GM18502 (cell line): Measurements from ENCODE around the gene RYR3.

Experiments used
- ATAC-seq: cut with Tn5 transposase; IDR thresholded peaks from one replicate; pipeline ENCODE4 v1.9.1; 2021; ENCODE audit warnings: mild to moderate bottlenecking; ENCODE audit not compliant: unreplicated experiment, poor library complexity

RYR3 gene

DNA sequence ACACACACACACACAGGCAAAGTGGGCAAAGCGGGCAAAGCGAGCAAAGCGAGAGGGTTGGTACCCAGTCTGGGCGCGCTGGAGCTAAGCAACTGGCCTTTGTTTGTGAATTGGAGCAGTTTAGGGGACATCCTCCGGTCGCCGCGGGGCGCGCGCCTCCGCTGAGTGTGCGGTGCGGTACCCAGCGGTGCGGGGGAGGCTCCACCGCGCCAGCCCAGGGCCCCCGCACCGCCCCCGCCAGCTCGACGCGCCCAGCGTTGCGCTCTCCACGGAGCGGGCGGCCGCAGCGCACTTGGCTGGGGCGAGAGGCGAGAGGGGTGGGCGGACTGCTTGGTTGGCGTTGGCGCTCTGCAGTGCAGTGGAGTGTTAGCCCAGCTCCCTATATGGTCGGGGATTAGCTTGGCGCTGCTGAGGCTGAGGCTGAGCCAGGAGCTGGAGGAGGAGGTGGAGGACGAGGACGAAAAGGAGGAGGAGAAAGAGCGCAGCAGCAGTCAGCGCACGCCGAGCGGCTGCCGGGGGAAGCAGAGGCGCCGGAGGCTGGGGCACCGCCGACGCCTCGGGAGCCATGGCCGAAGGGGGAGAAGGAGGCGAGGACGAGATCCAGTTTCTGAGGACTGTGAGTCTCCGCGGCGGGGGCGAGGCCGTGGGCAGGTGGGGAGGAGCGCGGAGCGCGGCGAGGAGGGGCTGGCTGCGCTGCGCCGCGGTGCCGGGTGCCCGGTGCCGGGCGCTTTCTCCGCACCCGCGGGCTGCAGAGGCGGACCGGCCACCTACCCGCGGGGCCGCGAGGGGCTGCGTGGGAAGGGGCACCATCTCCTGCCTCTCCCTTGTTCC is at the start of gene RYR3:
Gene RYR3 (plus strand): TSS at position 487 of the 831 bp plus-strand sequence. CDS start 79 bp downstream, at position 566.
- ATAC-seq = no peak

DNA sequence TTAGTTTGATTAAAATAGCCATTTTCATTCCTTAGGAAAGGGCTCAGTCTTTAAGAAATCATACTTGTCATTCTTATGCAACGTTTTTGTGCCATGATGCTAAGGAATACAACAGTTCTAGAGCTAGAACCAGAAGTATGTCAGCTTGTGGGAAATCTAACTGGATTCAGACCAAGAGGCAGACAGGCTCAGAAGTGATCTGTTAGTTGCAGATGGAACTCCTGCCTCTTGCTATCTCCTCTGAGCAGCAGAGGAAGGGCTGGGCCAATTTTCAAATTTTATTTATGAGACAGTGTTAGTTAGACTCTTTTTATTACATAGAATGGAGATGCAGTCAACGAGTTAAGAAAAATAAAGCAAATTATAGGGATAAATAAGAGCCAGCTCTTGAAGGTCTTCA is 48.5 kb upstream of the RYR3 start:
- no peak for ATAC-seq

DNA sequence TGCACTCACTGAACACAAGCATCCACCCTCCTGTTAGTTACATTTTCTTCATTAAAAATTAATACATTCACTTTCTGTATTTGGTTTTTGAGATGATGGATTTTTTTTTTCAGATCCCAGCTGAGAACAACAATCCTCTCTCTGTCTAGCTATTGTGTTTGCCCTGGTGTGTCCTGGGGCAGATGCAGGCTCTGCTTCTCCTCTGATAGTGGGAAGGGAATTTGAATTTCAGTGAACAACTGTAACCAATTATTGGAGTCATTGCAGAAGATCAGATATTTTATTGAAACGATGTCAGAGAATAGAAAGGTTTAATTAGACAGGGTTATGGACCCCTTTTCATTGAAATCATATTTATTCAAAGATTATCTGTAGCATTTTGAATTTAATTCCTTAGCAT is 33.1 kb upstream of the RYR3 start:
- no peak for ATAC-seq

DNA sequence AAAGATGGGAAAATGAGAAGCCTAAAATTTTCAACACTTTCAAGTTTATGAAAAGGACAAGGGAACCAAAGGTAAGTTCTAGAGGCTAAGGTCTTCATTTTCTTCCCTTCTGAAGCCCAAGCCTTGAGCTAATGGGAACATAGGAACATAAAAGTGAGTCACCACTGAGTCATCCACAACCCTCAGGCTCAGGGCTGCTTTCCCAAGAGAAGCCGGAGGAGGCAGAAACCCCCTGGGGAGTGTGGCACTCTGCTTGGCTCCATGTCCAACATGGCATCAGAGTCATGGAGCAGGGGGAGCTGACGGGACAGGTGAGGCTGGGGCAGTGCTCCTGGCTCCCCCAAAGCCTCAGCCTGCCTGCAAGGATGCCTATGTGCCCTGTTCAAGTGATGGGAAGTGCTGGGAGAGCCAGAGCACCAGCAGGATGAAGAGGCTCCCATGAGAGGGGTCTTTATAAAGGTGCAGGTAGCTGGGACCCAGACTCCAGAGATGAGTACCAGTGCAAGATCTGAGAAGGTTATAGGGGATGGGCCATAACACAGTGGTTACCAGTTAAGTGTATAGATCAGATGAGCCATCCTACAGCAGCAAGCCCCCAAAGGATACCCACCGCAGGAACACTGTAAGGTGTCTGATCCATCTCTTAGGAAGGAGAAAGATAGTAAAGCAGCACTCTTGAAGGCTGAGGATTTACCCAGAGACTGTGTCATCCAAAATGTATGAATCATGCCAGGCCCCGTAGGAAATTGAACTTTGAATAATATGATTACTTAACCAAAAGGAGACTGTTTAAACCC is 31.8 kb upstream of the RYR3 start:
- ATAC-seq = no peak

DNA sequence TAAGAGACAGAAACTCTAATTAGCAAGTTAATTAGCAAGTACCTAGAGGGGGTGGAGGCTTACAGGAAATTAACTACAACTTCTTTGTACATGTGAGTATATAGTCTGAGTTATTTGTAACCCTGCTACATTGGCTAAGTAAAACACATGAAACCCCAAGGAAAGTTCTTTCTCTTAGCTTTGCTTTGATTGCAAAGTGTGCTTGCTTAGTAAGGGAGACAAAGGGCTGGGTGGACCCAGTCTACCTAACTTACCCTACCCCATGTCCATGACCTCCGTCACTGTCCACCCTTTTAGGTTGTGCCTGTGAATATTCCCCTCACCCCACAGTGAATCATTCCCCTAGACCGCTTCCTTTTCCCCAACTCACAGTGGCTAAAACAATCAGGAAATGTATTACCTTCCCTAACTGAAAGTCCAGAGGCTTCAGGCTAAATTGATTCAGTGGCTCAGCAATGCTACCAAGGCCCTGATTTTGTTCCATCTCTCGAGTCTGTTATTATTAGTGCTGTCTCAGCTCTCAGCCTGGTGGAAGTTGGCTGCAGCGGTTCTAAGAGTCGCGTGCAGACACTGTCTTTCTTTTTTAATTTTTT is 31.1 kb upstream of the RYR3 start:
- no peak for ATAC-seq

DNA sequence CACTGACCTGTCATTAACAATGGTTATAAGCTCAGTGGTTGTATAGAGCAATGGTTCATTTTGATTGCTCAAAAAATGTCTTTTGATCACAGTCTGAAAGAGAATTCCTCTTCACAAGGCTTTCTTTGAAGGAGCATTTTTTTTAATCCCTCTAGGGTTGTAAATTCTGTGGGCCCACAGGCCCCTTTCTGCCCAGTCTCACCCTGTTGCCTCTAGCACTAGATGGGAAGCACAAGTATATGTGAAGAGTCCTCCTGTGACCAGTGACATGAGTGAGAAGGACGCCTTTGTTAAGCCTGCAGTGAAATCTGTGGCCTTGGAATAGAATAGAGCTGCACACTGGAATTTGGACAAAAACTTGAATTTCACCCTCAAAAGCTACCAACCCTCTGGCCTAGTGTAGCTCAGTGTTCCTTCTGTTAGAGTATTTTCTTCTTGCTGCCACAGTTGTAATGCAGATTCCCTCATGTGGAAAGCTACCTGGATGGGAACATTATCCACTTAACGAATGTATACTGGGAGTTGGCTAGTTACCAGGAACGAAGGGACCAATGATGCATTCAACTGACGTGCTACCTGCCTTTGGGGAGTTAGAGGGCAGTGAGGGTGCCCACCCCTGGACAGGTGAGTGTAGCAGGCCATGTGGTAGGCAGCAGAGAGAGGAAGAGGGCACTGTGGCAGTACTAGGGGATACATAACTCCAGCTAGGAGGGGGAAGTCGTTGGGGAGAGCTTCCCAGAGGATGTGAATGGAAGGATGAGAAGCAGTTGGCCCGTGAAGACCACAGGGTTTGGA is 28.3 kb upstream of the RYR3 start:
- ATAC-seq = no peak

DNA sequence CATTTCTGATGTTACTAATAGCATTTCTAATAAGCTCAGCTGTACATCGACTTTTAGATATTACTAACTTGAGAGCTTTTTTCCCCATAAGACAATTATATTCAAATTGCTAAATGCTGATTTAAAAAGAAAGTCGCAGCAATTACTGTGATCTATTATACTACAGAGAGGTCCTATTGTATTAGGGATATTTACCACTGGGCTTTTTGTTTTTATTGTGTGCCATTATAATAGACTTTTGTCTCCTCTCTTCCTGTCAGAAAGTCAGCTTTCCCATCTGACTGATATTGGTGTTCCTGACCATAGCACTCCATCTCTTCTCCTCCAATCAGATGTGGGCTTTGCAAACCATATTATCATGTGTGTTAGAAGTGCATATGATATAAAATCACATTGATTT is 27.2 kb upstream of the RYR3 start:
- ATAC-seq = no peak

DNA sequence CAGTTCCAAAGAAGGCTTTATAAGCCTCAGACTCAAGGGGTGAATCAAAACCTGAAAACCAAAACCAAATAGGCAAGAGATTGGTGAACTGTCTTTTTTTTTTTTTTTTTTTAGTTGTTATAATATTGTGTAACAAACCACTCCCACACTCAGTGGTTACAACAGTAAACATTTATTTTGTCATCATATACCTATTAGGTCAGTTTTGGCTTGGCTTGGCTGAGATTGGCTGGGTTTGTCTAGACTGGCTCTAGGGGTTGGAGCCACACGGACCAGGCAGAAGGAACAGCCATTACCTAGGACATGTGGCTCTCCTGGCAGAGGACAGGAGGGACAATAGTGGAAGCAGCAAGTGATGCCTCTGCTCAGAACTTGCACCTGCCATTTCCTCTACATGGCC is 26.4 kb upstream of the RYR3 start:
- ATAC-seq = no peak

DNA sequence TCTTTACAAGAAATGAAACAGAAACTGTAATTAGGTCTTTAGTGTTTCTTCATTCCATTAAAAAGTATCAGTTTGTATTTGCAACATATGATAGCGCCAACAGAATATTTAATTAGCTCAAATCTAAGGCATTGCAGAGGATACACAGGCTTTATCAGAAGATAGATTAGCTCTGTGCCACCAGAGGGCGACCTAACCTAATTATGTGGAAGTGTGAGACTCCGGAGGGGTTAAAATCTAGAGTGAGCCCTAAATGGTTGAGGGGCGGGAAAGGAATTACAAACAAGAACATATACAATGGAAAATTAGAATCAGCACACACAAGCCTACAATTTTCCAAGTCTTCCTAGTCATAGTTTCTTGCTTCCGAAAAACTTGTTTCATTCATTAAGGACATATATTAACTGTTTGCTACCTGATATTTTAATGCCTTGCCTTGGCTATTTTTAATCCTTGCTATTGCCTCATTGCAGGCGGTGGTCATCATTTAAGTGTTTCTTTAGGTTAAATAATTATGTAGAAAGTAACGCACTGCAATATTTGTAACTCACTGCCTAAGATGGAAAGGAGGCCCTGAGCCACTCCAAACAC is 18.0 kb upstream of the RYR3 start:
- ATAC-seq = no peak

DNA sequence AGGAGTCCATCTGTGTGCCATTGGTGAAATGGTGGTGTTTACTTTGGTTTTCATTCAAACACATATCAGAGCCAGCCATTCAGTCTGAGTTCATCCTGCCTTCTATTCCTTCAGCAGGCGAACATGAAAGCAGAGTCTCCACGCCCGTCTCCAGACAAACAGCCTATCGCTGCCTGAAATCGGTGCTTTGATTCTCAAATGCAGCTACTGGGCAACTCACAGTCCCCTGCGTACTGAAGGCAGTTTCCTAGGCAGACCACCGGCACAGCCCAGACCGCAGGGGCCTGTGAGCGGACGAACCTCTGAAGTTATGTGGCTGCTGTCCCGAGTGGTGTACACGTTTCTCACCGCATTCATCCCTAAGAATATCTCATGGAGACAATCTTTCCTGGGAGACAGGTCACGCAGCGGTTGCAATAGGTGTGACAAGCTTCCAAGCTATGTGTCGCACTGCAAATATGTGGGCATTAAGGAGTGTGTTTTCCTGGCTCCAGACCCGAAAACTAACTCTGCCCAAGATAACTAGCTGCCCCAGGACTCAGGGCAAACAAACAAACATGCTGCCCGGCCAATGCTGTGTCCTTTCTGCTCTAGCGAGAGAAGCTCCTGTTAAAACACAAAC is 16.9 kb upstream of the RYR3 start:
- ATAC-seq = no peak

DNA sequence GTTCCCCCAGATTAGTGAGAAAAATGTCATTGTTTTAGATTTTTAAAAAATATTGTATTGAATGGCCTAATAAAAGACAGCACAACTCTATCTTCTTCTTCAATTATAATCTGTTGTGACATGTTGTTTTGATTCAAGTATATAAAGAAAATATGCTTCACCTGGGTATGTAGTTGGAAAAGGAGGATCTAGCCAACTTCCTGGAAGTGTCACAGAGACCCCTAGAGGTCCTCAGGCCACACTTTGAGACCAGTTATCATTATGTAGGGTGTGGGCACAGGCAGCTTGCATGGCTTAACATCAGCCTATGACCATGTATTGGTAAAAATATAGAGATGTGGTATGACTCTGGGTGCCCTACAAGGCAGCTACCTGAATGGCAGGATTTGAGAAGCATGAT is 14.7 kb upstream of the RYR3 start:
- ATAC-seq = no peak

DNA sequence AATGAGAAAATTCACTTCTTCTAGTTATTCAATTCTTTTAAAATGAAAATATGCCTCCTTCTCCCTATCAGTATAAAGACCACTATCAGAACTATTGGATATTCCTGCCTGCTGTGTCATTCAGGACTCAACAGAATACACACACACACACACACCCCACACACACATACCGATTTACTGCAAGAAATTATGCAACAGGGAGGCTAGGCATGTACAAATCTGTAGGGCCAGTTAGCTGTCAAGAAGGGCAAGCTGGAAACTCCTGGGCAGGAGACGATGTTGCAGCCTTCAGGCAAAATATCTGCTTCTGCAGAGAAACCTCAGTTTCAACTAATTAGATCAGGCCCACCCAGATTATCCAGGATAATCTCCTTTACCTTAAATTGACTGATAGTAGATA is 13.9 kb upstream of the RYR3 start:
- ATAC-seq = no peak

DNA sequence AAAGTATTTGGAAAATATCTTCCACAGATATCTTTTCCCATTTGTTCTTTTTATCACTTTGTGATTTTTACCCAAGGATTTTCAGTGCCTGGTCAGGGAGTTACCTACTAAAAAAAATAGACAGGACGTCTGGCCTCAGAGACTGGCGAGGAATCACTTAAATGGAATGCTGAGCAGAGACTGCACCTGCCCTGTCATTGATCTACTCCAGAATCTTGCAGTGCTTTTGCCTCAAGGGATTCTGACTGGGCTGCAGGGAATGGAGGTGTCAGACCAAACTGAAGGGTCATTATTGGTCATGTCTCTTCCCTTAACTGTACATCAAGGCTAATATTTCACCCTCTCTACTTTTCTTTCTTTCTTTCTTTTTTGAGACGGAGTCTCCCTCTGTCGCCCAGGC is 12.1 kb upstream of the RYR3 start:
- no peak for ATAC-seq

DNA sequence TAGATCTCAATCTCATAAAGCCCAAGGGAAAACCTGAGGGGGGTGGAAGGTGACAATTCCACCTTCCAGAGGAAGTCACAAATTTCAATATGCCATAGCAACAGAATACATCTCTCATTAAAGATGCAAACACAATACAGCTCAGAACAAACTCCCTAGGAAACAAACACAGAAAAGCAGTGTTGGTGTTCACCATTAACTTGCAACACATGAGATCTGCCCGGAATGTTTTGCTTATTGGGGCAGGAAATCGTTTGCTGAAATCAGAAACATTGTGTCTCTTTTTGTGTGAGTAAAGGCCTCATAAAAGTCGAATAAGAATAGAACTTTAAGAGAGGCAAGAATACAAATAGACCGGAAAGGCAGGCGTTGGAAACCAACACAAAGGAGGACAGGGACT is 5.8 kb upstream of the RYR3 start:
- ATAC-seq = no peak

DNA sequence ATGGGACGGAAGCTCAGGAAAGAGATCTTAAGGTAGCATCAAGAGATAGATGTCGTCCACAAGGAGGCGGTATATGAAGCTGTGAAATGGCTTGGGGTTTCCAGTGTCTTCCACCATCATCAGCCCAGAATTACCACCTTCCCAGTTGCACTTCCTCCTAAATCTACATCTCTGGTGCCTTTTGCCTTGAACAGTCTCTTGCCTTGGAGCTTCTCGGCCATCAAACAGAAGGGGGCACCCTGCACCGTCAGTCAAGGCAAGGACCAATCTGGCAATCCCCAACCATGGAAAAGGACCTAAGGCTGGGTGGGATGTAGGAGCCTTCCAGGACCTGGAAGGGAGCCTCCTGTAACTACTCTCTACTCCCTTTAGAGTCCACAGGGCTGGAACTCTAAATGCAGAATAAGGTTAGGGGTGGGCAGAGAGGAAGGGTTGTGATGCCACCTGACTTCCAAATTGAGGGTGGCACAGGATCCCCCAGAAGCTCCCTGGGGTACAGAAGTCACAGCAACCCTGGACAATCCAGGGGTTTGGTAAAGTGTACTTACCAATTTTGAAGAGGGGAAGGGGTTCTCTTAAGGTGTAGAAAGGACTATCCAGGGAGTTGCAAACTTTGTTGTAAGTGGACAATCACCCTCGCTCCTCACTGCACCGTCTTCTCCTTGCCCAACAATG is 1.0 kb upstream of the RYR3 start:
- ATAC-seq = no peak

DNA sequence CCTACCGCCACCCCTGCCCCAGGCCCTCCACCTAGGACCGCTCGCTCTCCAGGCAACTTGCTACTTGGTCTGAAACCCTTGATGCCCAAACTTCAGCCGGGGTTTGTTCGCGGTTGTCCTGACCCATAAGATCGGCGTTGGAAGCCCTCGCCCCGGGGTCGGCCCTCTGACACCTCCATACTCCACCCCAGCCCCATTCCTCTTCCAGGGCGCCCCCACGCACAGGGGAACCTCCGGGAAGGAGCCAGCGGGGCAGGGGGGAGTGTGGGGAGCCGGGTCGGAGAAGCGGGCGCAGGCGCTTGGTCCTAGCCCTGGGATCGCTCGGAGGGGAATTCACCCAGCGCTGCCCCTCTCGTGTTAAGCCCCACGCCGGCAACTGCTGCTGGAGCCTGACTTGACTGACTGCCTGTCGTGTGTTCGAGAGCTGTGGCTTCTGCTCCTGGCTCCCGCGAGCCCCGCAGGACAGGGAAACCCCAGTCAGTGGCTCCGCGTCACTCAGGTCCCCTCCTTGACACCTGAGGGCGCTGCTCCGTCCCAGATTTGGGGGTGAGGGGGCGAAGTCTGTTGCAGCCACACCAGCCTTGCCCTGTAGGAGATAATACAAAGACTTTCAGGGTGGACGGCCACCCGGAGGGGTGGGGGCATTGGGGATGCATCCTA is 675 bp downstream of the RYR3 start:
- no peak for ATAC-seq

DNA sequence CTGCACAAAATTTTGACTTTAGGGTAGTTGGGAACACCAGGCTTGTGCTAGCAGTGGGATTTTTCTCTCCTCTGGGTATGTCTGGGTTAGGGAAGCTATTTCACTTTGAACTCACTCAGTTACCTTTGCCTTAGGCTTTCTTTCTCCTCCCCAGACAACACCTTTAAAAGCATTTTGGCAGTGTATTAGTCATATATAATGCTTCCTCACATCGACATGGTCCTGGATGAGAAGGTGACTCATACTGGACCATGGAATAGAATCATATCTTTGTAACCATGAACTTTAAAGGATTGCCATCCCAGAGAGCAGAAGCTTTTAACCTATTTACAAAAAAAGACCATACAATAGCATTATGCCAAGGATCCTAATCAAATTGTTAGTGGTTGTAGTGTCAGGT is 2.7 kb downstream of the RYR3 start:
- ATAC-seq = no peak

DNA sequence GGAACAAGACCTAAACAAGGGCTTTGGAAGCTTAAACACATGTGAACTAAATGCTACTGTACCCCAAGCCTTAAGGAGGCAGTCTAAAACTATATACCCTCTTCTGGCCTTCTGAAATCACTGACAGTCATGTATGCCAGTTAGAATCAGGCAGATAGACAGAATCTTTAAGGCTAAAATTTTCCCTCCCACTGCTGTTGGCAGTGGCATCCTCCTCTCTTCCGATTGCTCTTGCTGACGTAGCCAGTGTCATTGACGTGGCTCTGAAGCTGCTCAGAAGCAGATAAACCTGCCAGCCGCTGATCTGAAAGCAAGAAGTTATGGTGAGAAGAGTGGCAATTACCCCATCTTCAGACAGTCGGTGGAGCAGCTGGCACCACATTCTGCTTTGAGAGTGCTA is 3.3 kb downstream of the RYR3 start:
- no peak for ATAC-seq

DNA sequence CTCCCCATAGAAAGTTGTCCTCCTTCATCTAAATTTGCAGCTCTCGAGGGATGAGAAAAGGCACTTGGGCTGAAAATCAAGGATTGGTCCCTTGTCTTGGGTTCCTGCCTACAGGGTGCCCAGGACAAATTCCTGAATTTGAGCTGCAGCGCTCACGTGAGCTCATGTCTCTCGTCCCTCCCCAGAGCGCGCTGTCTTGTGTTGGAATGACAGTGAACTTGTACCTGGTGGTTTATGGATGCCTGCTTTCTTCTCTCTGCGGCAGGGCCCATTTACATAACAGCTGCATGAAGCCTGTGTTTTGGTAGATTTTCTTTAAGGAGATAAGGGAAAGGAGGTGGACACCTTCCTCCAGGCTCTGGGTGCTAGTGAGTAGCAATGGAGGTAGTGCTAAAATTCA is 4.3 kb downstream of the RYR3 start:
- no peak for ATAC-seq
